Epithelial cell of proximal tubule (primary cell): Measurements from ENCODE around the gene IL19. TPM values are rescaled to one million over a fixed set of nuclear protein-coding genes. Genes with fewer than 3 reads are reported as not detected.

Experiments used
- DNase-seq: peaks from one replicate; pipeline ENCODE4 v3.0.0-alpha.2; 2011; ENCODE audit warnings: low read depth
- H3K4me3 ChIP-seq: 2 replicates; pipeline ENCODE4 v1.5.1; 2011; ENCODE audit warnings: low read depth, mild to moderate bottlenecking, low read length
- total RNA-seq: library from RNA; depleted of rRNA; stranded (reverse); fragments of >200 nt; gene quantifications from 2 replicates; pipeline ENCODE4 v1.2.3, GENCODE V29; 2015
- TF ChIP-seq, protein P1 (sequence below): conservative IDR thresholded peaks from 2 replicates; pipeline ENCODE4 v1.5.1; 2012; ENCODE audit warnings: low read depth, mild to moderate bottlenecking, low read length

Gene IL19
- total RNA-seq, 1 donor from 2014 or later, result not detected

DNA sequence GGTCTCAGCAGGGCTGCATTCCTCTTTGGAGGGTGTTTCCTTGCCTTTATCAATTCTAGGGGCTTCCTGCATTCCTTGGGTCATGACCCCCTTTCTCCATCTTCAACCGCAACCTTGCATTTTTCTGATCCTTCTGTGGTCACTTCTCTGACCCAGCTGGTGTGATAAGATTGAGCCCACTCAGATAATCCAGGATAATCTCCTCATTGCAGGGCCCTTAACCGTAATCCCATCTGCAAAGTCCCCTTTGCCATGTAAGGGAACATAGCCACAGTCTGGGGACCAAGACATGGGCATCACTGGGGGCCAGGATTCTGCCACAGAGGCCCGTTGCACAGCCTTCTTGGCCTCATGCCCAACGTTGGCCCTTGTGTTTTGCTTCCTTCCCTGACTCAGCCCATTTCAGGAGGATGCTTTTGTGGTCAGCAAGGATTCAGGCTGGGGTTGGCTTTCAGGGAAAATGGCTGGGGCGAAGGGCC lies 35.0 kb upstream of the IL19 start:
- TF ChIP-seq, protein P1, sequence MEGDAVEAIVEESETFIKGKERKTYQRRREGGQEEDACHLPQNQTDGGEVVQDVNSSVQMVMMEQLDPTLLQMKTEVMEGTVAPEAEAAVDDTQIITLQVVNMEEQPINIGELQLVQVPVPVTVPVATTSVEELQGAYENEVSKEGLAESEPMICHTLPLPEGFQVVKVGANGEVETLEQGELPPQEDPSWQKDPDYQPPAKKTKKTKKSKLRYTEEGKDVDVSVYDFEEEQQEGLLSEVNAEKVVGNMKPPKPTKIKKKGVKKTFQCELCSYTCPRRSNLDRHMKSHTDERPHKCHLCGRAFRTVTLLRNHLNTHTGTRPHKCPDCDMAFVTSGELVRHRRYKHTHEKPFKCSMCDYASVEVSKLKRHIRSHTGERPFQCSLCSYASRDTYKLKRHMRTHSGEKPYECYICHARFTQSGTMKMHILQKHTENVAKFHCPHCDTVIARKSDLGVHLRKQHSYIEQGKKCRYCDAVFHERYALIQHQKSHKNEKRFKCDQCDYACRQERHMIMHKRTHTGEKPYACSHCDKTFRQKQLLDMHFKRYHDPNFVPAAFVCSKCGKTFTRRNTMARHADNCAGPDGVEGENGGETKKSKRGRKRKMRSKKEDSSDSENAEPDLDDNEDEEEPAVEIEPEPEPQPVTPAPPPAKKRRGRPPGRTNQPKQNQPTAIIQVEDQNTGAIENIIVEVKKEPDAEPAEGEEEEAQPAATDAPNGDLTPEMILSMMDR, result no peak
- DNase-seq, result no peak
- H3K4me3 ChIP-seq, result no peak overlapping the region

GRCh38 chr1:206736878-206737728 lies 33.5 kb upstream of the IL19 start:
- TF ChIP-seq, protein P1, result no peak
- DNase-seq, result no peak
- H3K4me3 ChIP-seq, result no peak overlapping the region

DNA sequence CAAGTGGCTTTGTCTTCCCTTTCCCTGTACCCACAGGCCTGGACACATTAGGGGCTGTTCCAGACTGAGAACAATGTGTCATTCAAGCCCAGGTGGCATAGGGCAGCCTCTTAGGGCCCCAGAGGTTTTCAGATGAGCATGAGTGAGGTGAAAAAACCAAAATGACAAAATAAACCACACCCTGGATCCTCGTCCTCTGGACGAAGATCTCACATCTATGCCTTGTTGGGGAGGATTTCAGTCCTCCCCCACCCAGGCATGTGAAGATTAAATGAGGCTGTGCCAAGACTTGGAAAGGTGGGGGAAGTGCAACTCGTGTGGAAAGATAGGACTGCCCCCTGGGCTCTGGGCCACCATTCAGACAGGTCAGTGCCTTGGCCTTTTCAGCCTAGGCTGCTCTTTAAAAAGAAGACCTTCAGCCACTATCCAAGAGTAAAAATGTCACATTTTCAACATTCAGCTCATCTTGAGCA lies 32.8 kb upstream of the IL19 start:
- TF ChIP-seq, protein P1, result no peak
- H3K4me3 ChIP-seq, result no peak overlapping the region
- no peak for DNase-seq

- no peak for DNase-seq
- TF ChIP-seq, protein P1, result peak; percentile 57
Measured at GRCh38 chr1:206738370-206739366, 31.9 kb upstream of the IL19 start.

GRCh38 chr1:206739411-206740076 lies 31.0 kb upstream of the IL19 start:
- TF ChIP-seq, protein P1, result no peak

More at GRCh38 chr1:206738370-206739366, 31.9 kb upstream of the IL19 start:
- no peak overlapping the region for H3K4me3 ChIP-seq

DNA sequence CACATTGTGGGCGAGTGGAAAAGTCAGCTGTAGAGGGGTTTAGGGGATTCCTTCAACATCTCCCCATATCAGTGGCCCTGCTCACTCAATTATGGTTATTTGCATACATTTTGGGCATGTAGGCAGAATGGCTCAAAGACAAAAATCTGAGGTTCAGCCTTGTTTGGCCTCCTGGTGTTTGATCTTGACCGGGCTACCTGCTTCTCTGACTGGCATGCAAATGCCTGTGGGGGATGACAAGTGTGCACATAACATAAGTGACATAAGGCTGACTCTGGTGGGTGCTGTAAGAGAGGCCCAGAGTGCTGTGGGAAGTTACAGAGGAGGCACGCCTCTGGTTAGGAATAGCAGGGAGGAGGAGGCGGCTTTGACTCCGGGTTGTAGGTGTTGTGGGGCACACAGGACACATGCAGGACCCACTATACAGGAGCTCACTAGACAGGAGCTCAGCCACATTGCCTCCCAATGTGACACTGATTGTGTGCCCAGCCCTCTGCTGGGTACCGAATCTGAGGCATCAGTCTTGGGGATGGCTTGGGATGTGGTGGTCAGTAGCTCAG lies 29.4 kb upstream of the IL19 start:
- DNase-seq, result no peak

More at GRCh38 chr1:206739411-206740076, 31.0 kb upstream of the IL19 start:
- no peak overlapping the region for H3K4me3 ChIP-seq
- DNase-seq, result no peak

More for the DNA sequence above, 29.4 kb upstream of the IL19 start:
- TF ChIP-seq, protein P1, result no peak
- H3K4me3 ChIP-seq, result no peak overlapping the region
